NB4 (cell line): ENCODE data around the gene MGRN1.

Source experiments
- DNase-seq: peaks from one replicate; pipeline ENCODE4 v3.0.0; 2010; ENCODE audit warnings: low read depth
- H3K4me3 ChIP-seq: one replicate; pipeline ENCODE4 v1.5.1; 2011; ENCODE audit warnings: mild to moderate bottlenecking, low read depth, low read length, moderate library complexity
- CTCF ChIP-seq: IDR thresholded peaks from one replicate; pipeline ENCODE4 v1.5.1; 2012; ENCODE audit warnings: low read depth, low read length
- MYC ChIP-seq: IDR thresholded peaks from 2 replicates; pipeline ENCODE4 v1.6.1; 2011; ENCODE audit warnings: low read depth, low read length
- POLR2A ChIP-seq: IDR thresholded peaks from 2 replicates; pipeline ENCODE4 v1.6.1; 2011; ENCODE audit warnings: mild to moderate bottlenecking; ENCODE audit not compliant: insufficient read length; ENCODE audit errors: extremely low read depth
- TF ChIP-seq, protein P1 (sequence below): IDR thresholded peaks from 2 replicates; pipeline ENCODE4 v1.6.1; 2011; ENCODE audit warnings: low read depth, low read length

MGRN1 gene

DNA sequence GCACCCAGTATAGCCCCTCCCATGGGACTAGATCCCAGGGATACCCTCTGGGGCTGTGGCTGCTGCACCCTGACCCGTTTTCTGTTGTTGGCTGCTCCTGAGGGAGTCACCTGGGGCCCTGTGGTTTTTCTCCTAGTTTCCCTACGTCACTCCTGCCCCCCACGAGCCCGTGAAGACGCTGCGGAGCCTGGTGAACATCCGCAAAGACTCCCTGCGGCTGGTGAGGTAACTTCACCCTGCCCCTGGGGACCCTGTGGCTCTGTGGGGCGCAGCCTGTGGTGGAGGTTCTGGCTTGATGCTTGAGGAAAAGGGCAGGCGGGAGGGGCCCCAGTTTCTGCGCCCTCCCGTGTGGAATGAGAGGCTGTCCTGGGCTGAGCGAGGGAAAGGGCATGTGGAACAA is 27.2 kb downstream of the MGRN1 start:
- no peak overlapping the region for H3K4me3 ChIP-seq
- TF ChIP-seq CTCF: no peak
- no peak for TF ChIP-seq POLR2A
- TF ChIP-seq MYC: no peak
- TF ChIP-seq, protein P1, sequence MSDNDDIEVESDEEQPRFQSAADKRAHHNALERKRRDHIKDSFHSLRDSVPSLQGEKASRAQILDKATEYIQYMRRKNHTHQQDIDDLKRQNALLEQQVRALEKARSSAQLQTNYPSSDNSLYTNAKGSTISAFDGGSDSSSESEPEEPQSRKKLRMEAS: no peak
- DNase-seq: peak; percentile 96

DNA sequence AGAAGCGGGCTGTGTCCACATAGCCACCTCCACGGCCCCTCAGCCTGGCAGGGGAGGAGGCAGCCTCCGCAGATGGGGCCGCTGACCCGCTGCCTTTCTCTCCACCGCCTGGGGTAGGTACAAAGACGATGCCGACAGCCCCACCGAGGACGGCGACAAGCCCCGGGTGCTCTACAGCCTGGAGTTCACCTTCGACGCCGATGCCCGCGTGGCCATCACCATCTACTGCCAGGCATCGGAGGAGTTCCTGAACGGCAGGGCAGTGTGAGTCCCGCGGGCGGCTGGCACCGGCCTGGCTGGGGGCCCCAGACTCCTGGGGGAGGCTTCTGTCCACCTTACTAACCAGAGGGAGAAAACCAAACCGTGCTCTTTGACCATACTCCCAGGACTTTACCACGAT is 27.9 kb downstream of the MGRN1 start:
- TF ChIP-seq, protein P1: no peak
- TF ChIP-seq MYC (no peak), POLR2A (no peak), CTCF (no peak)
- no peak overlapping the region for H3K4me3 ChIP-seq
- no peak for DNase-seq

GRCh38 chr16:4654011-4654963 is 29.7 kb downstream of the MGRN1 start:
- no peak overlapping the region for H3K4me3 ChIP-seq
- DNase-seq: no peak
- TF ChIP-seq POLR2A (no peak), CTCF (no peak), MYC (no peak)
- TF ChIP-seq, protein P1: no peak

DNA sequence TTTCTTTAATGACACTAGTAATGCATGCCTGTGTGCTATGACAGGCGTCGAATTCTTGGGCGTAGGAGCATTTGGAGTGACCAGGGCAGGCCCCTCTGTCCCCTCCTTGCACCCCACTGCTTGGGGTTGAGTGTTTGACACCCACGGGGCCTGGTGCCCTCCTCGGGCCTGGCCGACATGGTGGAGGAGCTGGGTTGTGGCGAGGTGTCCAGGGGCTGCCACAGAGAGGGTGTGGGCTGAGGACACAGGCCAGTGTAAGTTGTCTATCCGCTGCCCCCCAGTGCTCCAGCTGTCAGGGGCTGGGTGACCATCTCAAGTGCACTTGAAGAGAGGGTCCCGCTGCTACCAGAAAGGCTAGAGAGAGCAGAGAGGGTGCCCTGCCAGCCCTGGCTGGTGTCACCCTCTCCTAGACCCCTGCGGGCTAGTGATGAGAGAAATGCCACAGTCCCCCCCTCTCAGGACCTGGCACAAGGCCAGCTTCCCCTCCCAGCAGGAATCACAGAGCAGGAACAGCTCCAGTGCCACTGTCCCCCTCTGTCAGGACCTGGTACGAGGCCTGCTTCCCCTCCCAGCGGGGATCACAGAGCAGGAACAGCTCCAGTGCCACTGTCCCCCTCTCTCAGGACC is 30.5 kb downstream of the MGRN1 start:
- DNase-seq: no peak
- TF ChIP-seq, protein P1: no peak
- TF ChIP-seq MYC (no peak), CTCF (no peak), POLR2A (no peak)

GRCh38 chr16:4655801-4656200 is 31.2 kb downstream of the MGRN1 start:
- no peak overlapping the region for H3K4me3 ChIP-seq
- TF ChIP-seq, protein P1: no peak
- TF ChIP-seq POLR2A (no peak), CTCF (no peak), MYC (no peak)
- DNase-seq: no peak

More for the DNA sequence above, 30.5 kb downstream of the MGRN1 start:
- H3K4me3 ChIP-seq: no peak overlapping the region
